ENCODE results near the gene MECP2.

Gene MECP2

GRCh38 chrX:153993978-153994377, 103.5 kb downstream of the MECP2 start:
- Histone ChIP-seq H3K27me3 (no peaks in the 10 kb centered on the region), H3K27ac (no peak overlapping the region), H3K4me1 (ENCODE audit: control insufficient read depth in 1 of 2, insufficient read depth in 1 of 2, low read depth in 1 of 2, low read length in 1 of 2) (peaks cover 18 to 30% of the 10 kb centered on the region in 2 experiments), H3K36me3 (no peaks in the 10 kb centered on the region), H3K4me3 (ENCODE audit: low read depth in 1 of 2, low read length in 1 of 2) (no peak overlapping the region), H3K9me3 (no peaks in the 10 kb centered on the region)
- TF ChIP-seq, protein P1, sequence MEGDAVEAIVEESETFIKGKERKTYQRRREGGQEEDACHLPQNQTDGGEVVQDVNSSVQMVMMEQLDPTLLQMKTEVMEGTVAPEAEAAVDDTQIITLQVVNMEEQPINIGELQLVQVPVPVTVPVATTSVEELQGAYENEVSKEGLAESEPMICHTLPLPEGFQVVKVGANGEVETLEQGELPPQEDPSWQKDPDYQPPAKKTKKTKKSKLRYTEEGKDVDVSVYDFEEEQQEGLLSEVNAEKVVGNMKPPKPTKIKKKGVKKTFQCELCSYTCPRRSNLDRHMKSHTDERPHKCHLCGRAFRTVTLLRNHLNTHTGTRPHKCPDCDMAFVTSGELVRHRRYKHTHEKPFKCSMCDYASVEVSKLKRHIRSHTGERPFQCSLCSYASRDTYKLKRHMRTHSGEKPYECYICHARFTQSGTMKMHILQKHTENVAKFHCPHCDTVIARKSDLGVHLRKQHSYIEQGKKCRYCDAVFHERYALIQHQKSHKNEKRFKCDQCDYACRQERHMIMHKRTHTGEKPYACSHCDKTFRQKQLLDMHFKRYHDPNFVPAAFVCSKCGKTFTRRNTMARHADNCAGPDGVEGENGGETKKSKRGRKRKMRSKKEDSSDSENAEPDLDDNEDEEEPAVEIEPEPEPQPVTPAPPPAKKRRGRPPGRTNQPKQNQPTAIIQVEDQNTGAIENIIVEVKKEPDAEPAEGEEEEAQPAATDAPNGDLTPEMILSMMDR (IDR thresholded peaks at IDR 0.05) = no peak

DNA sequence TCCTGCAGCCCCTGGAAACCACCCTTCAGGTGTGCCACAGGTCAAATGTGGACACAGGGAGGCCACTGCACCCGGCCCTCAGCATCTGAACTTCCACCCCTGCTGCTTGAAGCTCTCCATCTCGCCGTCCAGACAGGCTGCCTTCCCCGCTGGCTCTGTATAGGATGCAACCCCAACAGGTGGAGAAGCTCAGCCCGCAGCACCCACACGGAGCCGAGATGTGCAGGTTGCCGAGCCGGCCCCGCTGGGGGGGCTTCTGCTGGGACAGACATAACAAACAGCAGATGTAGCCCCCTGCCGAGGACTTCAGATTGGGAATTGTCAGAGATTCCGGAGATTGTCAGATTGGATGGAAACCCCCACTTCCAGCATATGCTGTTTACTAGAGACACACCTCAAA, 104.4 kb downstream of the MECP2 start:
- no peaks in the 10 kb centered on the region for H3K27me3 ChIP-seq
- peaks cover 16 to 30% of the 10 kb centered on the region in 2 experiments for H3K4me1 ChIP-seq (ENCODE audit: control insufficient read depth in 1 of 2, insufficient read depth in 1 of 2, low read depth in 1 of 2, low read length in 1 of 2)
- no peak overlapping the region for H3K4me3 ChIP-seq (ENCODE audit: low read depth in 1 of 2, low read length in 1 of 2)
- TF ChIP-seq, protein P1 (IDR thresholded peaks at IDR 0.05) = no peak
- no peak overlapping the region for H3K27ac ChIP-seq
- no peaks in the 10 kb centered on the region for H3K9me3 ChIP-seq
- H3K36me3 ChIP-seq = no peaks in the 10 kb centered on the region

DNA sequence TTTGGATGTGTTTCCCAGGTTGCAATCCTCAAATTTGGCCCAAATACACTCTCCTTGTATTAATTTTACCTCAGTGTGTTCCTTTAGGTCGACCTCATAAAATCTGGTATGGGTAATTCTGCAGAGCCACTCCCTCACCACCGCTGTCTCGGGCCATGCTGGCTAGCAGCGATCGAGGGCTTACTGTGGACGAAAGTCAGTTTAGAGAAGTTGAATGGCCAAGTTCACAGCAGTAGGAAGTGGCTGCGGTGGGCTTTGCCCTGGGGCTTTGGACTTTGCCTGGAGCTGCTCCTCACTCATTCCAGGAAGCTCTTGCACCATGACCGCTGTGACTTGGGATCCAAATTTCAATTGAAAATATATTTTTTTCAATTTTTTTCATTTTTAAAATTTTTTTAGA, 105.3 kb downstream of the MECP2 start:
- TF ChIP-seq, protein P1 (IDR thresholded peaks at IDR 0.05) = no peak
- no peaks in the 10 kb centered on the region for H3K9me3 ChIP-seq
- H3K4me1 ChIP-seq (ENCODE audit: control insufficient read depth in 1 of 2, insufficient read depth in 1 of 2, low read depth in 1 of 2, low read length in 1 of 2) = peaks cover 13 to 23% of the 10 kb centered on the region in 2 experiments
- H3K4me3 ChIP-seq (ENCODE audit: low read depth in 1 of 2, low read length in 1 of 2) = no peak overlapping the region
- no peak overlapping the region for H3K27ac ChIP-seq
- H3K27me3 ChIP-seq = no peaks in the 10 kb centered on the region
- H3K36me3 ChIP-seq = no peaks in the 10 kb centered on the region

GRCh38 chrX:153991013-153991580, 106.4 kb downstream of the MECP2 start:
- TF ChIP-seq, protein P1 (IDR thresholded peaks at IDR 0.05) = no peak
- H3K27me3 ChIP-seq = no peaks in the 10 kb centered on the region
- no peak overlapping the region for H3K27ac ChIP-seq
- no peaks in the 10 kb centered on the region for H3K36me3 ChIP-seq
- no peak overlapping the region for H3K4me3 ChIP-seq (ENCODE audit: low read depth in 1 of 2, low read length in 1 of 2)
- peaks cover 13 to 23% of the 10 kb centered on the region in 2 experiments for H3K4me1 ChIP-seq (ENCODE audit: control insufficient read depth in 1 of 2, insufficient read depth in 1 of 2, low read depth in 1 of 2, low read length in 1 of 2)
- no peaks in the 10 kb centered on the region for H3K9me3 ChIP-seq

- Histone ChIP-seq H3K27ac (peak overlapping the region; percentile 43), H3K4me1 (ENCODE audit: control insufficient read depth in 1 of 2, insufficient read depth in 1 of 2, low read depth in 1 of 2, low read length in 1 of 2) (peaks cover 17 to 28% of the 10 kb centered on the region in 2 experiments), H3K36me3 (no peaks in the 10 kb centered on the region), H3K4me3 (ENCODE audit: low read depth in 1 of 2, low read length in 1 of 2) (no peak overlapping the region), H3K9me3 (no peaks in the 10 kb centered on the region), H3K27me3 (no peaks in the 10 kb centered on the region)
- TF ChIP-seq, protein P1 (IDR thresholded peaks at IDR 0.05) = no peak
Observed at GRCh38 chrX:153989973-153990655, 107.4 kb downstream of the MECP2 start.
